Endothelial cell of coronary artery (primary cell): ENCODE measurements around the gene MGST1. TPM values are rescaled to one million over a fixed set of nuclear protein-coding genes. Genes with fewer than 3 reads are reported as not detected.

Experiments used
- total RNA-seq: library from RNA; depleted of rRNA; stranded (reverse); fragments of >200 nt; gene quantifications from 2 replicates; pipeline ENCODE4 v1.2.3, GENCODE V29; 2014

MGST1 gene
- total RNA-seq, result 6.5 and 29.3 TPM in 2 replicates

GRCh38 chr12:16347391-16348298 lies at the start of gene MGST1:
Gene MGST1, plus strand, starts transcription at chr12:16347645. Its CDS starts 6,608 bp downstream, at chr12:16354253.

Other genes with a start within 250 kb of the MGST1 start
- not detected in 2 replicates for gene SLC15A5, start 70.0 kb upstream of the MGST1 start, total RNA-seq